NCI-H460 (cell line): ENCODE results near the gene TAS2R19. TPM values are rescaled to one million over a fixed set of nuclear protein-coding genes. Genes with fewer than 3 reads are reported as not detected.

Experiments used
- DNase-seq: peaks from one replicate; pipeline ENCODE4 v3.0.0-alpha.2; 2016; ENCODE audit warnings: low read depth; ENCODE audit errors: extremely low read depth
- total RNA-seq: library from RNA; depleted of rRNA; stranded (reverse); fragments of >200 nt; shearing (Covaris generic); gene quantifications from 2 replicates; pipeline ENCODE4 v1.2.3, GENCODE V29; 2014; rRNA removed

TAS2R19 gene
- total RNA-seq, 1 experiment from 2014 or later, result 1.8 TPM

GRCh38 chr12:10998204-10998603 lies 24.2 kb downstream of the TAS2R19 start, which contains the start of gene TAS2R20:
Gene TAS2R20 (minus strand): TSS chr12:10998304. CDS start chr12:10997875, 429 bp downstream.
- DNase-seq, result no peak

- no peak for DNase-seq
These were observed 28.1 kb downstream of the TAS2R19 start for GRCh38 chr12:10994307-10994706.

- DNase-seq, result no peak
These were observed 33.3 kb downstream of the TAS2R19 start for GRCh38 chr12:10989107-10989506.

DNA sequence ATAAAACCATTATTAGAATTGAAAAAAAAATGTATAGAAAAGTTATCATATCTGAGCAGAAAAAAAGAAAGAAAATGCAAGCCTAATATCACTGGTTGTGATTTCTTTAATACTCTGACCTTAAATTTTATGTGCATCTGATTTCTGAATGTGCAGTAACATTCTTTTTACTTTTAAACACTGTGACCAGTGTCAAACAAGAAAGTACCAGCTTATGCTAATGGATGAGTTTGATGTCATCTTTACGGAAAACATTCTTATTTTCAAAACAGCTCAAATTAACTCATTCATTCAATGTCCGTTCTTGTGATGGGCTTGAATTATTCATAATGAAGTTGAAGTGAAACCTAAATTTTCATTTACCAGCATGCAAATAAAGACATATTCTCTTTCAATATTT lies 35.6 kb downstream of the TAS2R19 start, which contains the start of gene TAS2R50:
TAS2R50 (minus strand) TSS at position 101 of the 400 bp plus-strand sequence; CDS start at position 49, 52 bp downstream.
- DNase-seq, result no peak

DNA sequence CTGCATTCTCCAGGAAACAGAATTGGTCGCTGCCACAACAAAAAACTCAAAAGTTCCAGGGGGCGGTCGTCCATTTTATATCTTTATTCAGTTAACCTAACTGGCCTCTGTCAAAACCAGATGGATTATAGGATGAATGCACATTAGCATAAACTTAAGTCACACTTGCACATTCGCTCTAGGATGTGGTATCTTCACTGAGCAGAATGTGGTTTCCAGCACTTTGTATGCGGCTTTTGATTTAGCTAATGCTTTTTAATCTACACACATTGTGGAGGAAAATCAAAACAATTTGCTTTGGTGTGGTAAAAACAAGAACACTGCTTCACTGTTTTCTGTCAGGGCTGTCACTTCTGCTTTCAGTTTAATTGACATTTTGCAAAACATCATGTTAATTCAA lies 40.2 kb downstream of the TAS2R19 start:
- DNase-seq, result no peak

- no peak for DNase-seq
These were observed 47.5 kb downstream of the TAS2R19 start for GRCh38 chr12:10974965-10975364.

Other genes starting within 250 kb of the TAS2R19 start
- not detected in 2 replicates for gene TAS2R7, start 220.0 kb downstream of the TAS2R19 start, total RNA-seq
- gene TAS2R8, start 215.3 kb downstream of the TAS2R19 start, total RNA-seq, result not detected in 2 replicates
- not detected in 2 replicates for gene TAS2R9, start 212.5 kb downstream of the TAS2R19 start, total RNA-seq
- 0.25 TPM in 1 of 2 replicates, not detected in the other for gene TAS2R10, start 196.3 kb downstream of the TAS2R19 start, total RNA-seq
- gene PRR4, start 173.1 kb downstream of the TAS2R19 start, total RNA-seq, result 2.2 and 4.5 TPM in 2 replicates
- 4.0 and 5.0 TPM in 2 replicates for gene PRH1, start 138.4 kb downstream of the TAS2R19 start, total RNA-seq
- 0.35 and 0.87 TPM in 2 replicates for gene TAS2R13, start 113.1 kb downstream of the TAS2R19 start, total RNA-seq
- gene PRH2, start 93.4 kb downstream of the TAS2R19 start, total RNA-seq, result not detected in 2 replicates
- gene TAS2R14, start 83.4 kb downstream of the TAS2R19 start, total RNA-seq, result 1.5 and 2.0 TPM in 2 replicates
- gene TAS2R50, start 35.7 kb downstream of the TAS2R19 start, total RNA-seq, result 0.43 and 1.9 TPM in 2 replicates
- gene TAS2R20, start 24.3 kb downstream of the TAS2R19 start, total RNA-seq, result 0.84 and 1.8 TPM in 2 replicates
- gene TAS2R31, start 8.8 kb upstream of the TAS2R19 start, total RNA-seq, result 1.7 and 2.7 TPM in 2 replicates
- gene TAS2R46, start 39.7 kb upstream of the TAS2R19 start, total RNA-seq, result 0.49 and 1.6 TPM in 2 replicates
- gene TAS2R43, start 69.7 kb upstream of the TAS2R19 start, total RNA-seq, result not detected in 2 replicates
- gene TAS2R30, start 112.0 kb upstream of the TAS2R19 start, total RNA-seq, result 1.4 and 1.8 TPM in 2 replicates
- gene SMIM10L1, start 148.6 kb upstream of the TAS2R19 start, total RNA-seq, result 9.3 and 9.7 TPM in 2 replicates
- gene TAS2R42, start 164.3 kb upstream of the TAS2R19 start, total RNA-seq, result not detected in 2 replicates
- gene PRB3, start 247.1 kb upstream of the TAS2R19 start, total RNA-seq, result not detected in 2 replicates